HEK293T (cell line): ENCODE results near the gene CD82.
"Not testable (repeated sequence)": the region's sequence is repeated elsewhere in the genome, so short reads cannot be mapped to it uniquely, and the experiment has no call there.

Experiments
- CTCF ChIA-PET: fragments of 350-600 bp; formaldehyde crosslinking; extraction: SDS; loops from one replicate; lab custom pipeline; 2021; ENCODE audit warnings: antibody characterized with exemption, inconsistent platforms; lab: Yijun Ruan, JAX
- POLR2A ChIA-PET: fragments of 350-600 bp; formaldehyde crosslinking; extraction: SDS; loops from one replicate; lab custom pipeline; 2020; ENCODE audit warnings: antibody characterized with exemption, inconsistent platforms; lab: Yijun Ruan, JAX
- DNase-seq: peaks from one replicate; pipeline ENCODE4 v3.0.0; 2012; ENCODE audit warnings: mixed read lengths; ENCODE audit errors: extremely low spot score
- ARNT ChIP-seq: fragments of 450-650 bp; IDR thresholded peaks from 2 replicates; pipeline ENCODE4 v1.6.1; 2017; ENCODE audit warnings: mild to moderate bottlenecking
- BHLHE40 ChIP-seq: fragments of 450-650 bp; IDR thresholded peaks from 2 replicates; pipeline ENCODE4 v1.6.1; 2016; ENCODE audit warnings: mild to moderate bottlenecking, moderate library complexity, borderline replicate concordance
- CTBP1 ChIP-seq: fragments of 450-650 bp; IDR thresholded peaks from 2 replicates; pipeline ENCODE4 v1.6.1; 2016; ENCODE audit warnings: borderline replicate concordance
- ELF4 ChIP-seq: fragments of 450-650 bp; IDR thresholded peaks from 2 replicates; pipeline ENCODE4 v1.6.1; 2017; ENCODE audit warnings: antibody characterized with exemption
- FOXA1 ChIP-seq: fragments of 450-650 bp; IDR thresholded peaks from 2 replicates; pipeline ENCODE4 v1.6.1; 2016; ENCODE audit warnings: mild to moderate bottlenecking
- FOXK2 ChIP-seq: fragments of 450-650 bp; IDR thresholded peaks from 2 replicates; pipeline ENCODE4 v1.6.1; 2016; ENCODE audit warnings: mild to moderate bottlenecking
- FOXM1 ChIP-seq: fragments of 450-650 bp; IDR thresholded peaks from 2 replicates; pipeline ENCODE4 v1.6.1; 2017; ENCODE audit warnings: mild to moderate bottlenecking, borderline replicate concordance
- HDGF ChIP-seq: fragments of 450-650 bp; IDR thresholded peaks from 2 replicates; pipeline ENCODE4 v1.6.1; 2017; ENCODE audit warnings: antibody characterized with exemption, borderline replicate concordance
- L3MBTL2 ChIP-seq: fragments of 450-650 bp; conservative IDR thresholded peaks from 2 replicates; pipeline ENCODE4 v1.6.1; 2016; ENCODE audit warnings: mild to moderate bottlenecking
- LEF1 ChIP-seq: fragments of 450-650 bp; IDR thresholded peaks from 2 replicates; pipeline ENCODE4 v1.6.1; 2017; ENCODE audit warnings: mild to moderate bottlenecking, borderline replicate concordance
- NFRKB ChIP-seq: fragments of 450-650 bp; IDR thresholded peaks from 2 replicates; pipeline ENCODE4 v1.6.1; 2016; ENCODE audit warnings: mild to moderate bottlenecking, moderate library complexity
- PKNOX1 ChIP-seq: fragments of 450-650 bp; IDR thresholded peaks from 2 replicates; pipeline ENCODE4 v1.6.1; 2016
- SP1 ChIP-seq: fragments of 450-650 bp; IDR thresholded peaks from 2 replicates; pipeline ENCODE4 v1.6.1; 2017
- SUZ12 ChIP-seq: fragments of 450-650 bp; IDR thresholded peaks from 2 replicates; pipeline ENCODE4 v1.6.1; 2016; ENCODE audit warnings: mild to moderate bottlenecking
- TARDBP ChIP-seq: fragments of 450-650 bp; IDR thresholded peaks from 2 replicates; pipeline ENCODE4 v1.6.1; 2016
- ZNF384 ChIP-seq: fragments of 450-650 bp; IDR thresholded peaks from 2 replicates; pipeline ENCODE4 v1.6.1; 2016

The CD82 gene

GRCh38 chr11:44551456-44552139 lies 13.9 kb upstream of the CD82 start:
- POLR2A ChIA-PET: no interaction called here
- no peak for DNase-seq
- no peak for TF ChIP-seq BHLHE40
- no peak for TF ChIP-seq HDGF
- TF ChIP-seq PKNOX1: no peak
- no peak for TF ChIP-seq SP1
- CTCF ChIA-PET: no interaction called here

GRCh38 chr11:44555031-44555800 lies 10.2 kb upstream of the CD82 start:
- POLR2A ChIA-PET: no interaction called here

GRCh38 chr11:44556735-44557409 lies 8.6 kb upstream of the CD82 start:
- CTCF ChIA-PET: interaction anchor here (0.6 to 5.1 kb wide), 7 partner anchors 8 to 436 kb away, joined by 3 to 55 read pairs (median 6); partner anchors contain the start of gene CD82
- POLR2A ChIA-PET: no interaction called here
- DNase-seq: no peak
- TF ChIP-seq NFRKB: no peak
- TF ChIP-seq ZNF384: no peak
- TF ChIP-seq SP1: no peak
- TF ChIP-seq SUZ12: no peak
- no peak for TF ChIP-seq TARDBP

More at GRCh38 chr11:44555031-44555800, 10.2 kb upstream of the CD82 start:
- CTCF ChIA-PET: interaction anchor here (0.6 to 5.1 kb wide), 3 partner anchors 20 to 62 kb away, joined by 3 to 55 read pairs (median 4); no protein-coding TSS in a partner anchor
- no peak for TF ChIP-seq LEF1
- no peak for TF ChIP-seq NFRKB
- TF ChIP-seq TARDBP: no peak
- TF ChIP-seq FOXA1: no peak
- TF ChIP-seq FOXM1: no peak
- no peak for TF ChIP-seq HDGF
- TF ChIP-seq ZNF384: no peak
- TF ChIP-seq CTBP1: no peak
- TF ChIP-seq L3MBTL2: no peak
- no peak for TF ChIP-seq ARNT
- no peak for TF ChIP-seq SP1
- no peak for TF ChIP-seq ELF4
- no peak for TF ChIP-seq FOXK2
- no peak for TF ChIP-seq SUZ12
- TF ChIP-seq PKNOX1: no peak
- DNase-seq: no peak

- DNase-seq: no peak
- TF ChIP-seq LEF1 (no peak), CTBP1 (no peak), SUZ12 (no peak), HDGF (no peak), FOXA1 (no peak), TARDBP (no peak)
- ChIA-PET POLR2A (no interaction called here), CTCF (interaction anchor here (0.6 to 5.1 kb wide), 6 partner anchors 8 to 60 kb away, joined by 3 to 55 read pairs (median 6); partner anchors contain the start of gene CD82)
These were observed 8.0 kb upstream of the CD82 start for GRCh38 chr11:44557464-44557863.

- TF ChIP-seq CTBP1 (no peak), SP1 (no peak), FOXA1 (no peak), BHLHE40 (no peak), PKNOX1 (no peak), HDGF (no peak), L3MBTL2 (no peak), TARDBP (no peak), NFRKB (no peak), ARNT (no peak), LEF1 (no peak), SUZ12 (no peak), ZNF384 (no peak), FOXK2 (no peak), ELF4 (no peak), FOXM1 (no peak)
- POLR2A ChIA-PET: no interaction called here
- CTCF ChIA-PET: interaction anchor here (1.2 to 5.1 kb wide), 2 partner anchors 58 to 62 kb away, joined by 3 to 55 read pairs; no protein-coding TSS in a partner anchor
- DNase-seq: no peak
These were observed 6.1 kb upstream of the CD82 start for GRCh38 chr11:44559207-44559939.

- POLR2A ChIA-PET, DNase-seq: not testable (repeated sequence)
- CTCF ChIA-PET: interaction anchor here (0.6 to 1.2 kb wide), 2 partner anchors 58 to 61 kb away, joined by 3 read pairs; no protein-coding TSS in a partner anchor
These were observed 5.5 kb upstream of the CD82 start for GRCh38 chr11:44559940-44560300.
